Loucy (cell line): ENCODE data around the gene KSR1.

Experiments
- H2AFZ ChIP-seq: fragments of 200-600 bp; sonication (generic); 2 replicates; pipeline ENCODE4 v1.6.0; 2016; ENCODE audit warnings: antibody characterized with exemption, mild to moderate bottlenecking, low read length, moderate library complexity
- H3F3A ChIP-seq: fragments of 200-600 bp; 2 replicates; pipeline ENCODE4 v1.6.0; 2016; ENCODE audit warnings: antibody characterized with exemption, low read depth, mild to moderate bottlenecking
- H3K27me3 ChIP-seq: fragments of 200-600 bp; sonication (generic); 2 replicates; pipeline ENCODE4 v1.6.1; 2014; ENCODE audit warnings: low read length, mild to moderate bottlenecking; ENCODE audit not compliant: insufficient read depth, poor library complexity, severe bottlenecking
- H3K36me3 ChIP-seq: fragments of 200-600 bp; sonication (generic); 2 replicates; pipeline ENCODE4 v1.6.1; 2016; ENCODE audit warnings: low read length; ENCODE audit not compliant: insufficient read depth
- H3K4me1 ChIP-seq: fragments of 200-600 bp; sonication (generic); 2 replicates; pipeline ENCODE4 v1.5.1; 2014; ENCODE audit warnings: low read length, mild to moderate bottlenecking; ENCODE audit not compliant: insufficient read depth, poor library complexity, severe bottlenecking
- H3K4me2 ChIP-seq: fragments of 200-600 bp; sonication (generic); 2 replicates; pipeline ENCODE4 v1.6.0; 2014; ENCODE audit warnings: antibody characterized with exemption, low read length, low read depth, mild to moderate bottlenecking; ENCODE audit not compliant: poor library complexity, severe bottlenecking
- H3K4me3 ChIP-seq: fragments of 200-600 bp; sonication (generic); 2 replicates; pipeline ENCODE4 v1.5.1; 2014; ENCODE audit warnings: low read length, mild to moderate bottlenecking, mixed read lengths; ENCODE audit not compliant: poor library complexity, severe bottlenecking
- H3K79me2 ChIP-seq: fragments of 200-600 bp; sonication (generic); 2 replicates; pipeline ENCODE4 v1.6.1; 2014; ENCODE audit warnings: low read length; ENCODE audit not compliant: insufficient read depth
- H3K9ac ChIP-seq: fragments of 200-600 bp; sonication (generic); 2 replicates; pipeline ENCODE4 v1.6.0; 2014; ENCODE audit warnings: mild to moderate bottlenecking, low read depth, low read length, moderate library complexity; ENCODE audit not compliant: poor library complexity, severe bottlenecking
- H3K9me2 ChIP-seq: fragments of 200-600 bp; sonication (generic); replicated peaks from 2 replicates; pipeline ENCODE4 v1.6.1; 2016; ENCODE audit warnings: low read depth, low read length, mixed read lengths
- H3K9me3 ChIP-seq: fragments of 200-600 bp; sonication (generic); 2 replicates; pipeline ENCODE4 v1.6.1; 2014; ENCODE audit warnings: mild to moderate bottlenecking, antibody characterized with exemption, low read length, low read depth; ENCODE audit not compliant: insufficient read depth
- H4K20me1 ChIP-seq: fragments of 200-600 bp; sonication (generic); 2 replicates; pipeline ENCODE4 v1.6.0; 2014; ENCODE audit warnings: antibody characterized with exemption, low read length, mild to moderate bottlenecking; ENCODE audit not compliant: insufficient read depth, poor library complexity, severe bottlenecking
- EZH2phosphoT487 ChIP-seq: fragments of 200-600 bp; IDR thresholded peaks from 2 replicates; pipeline ENCODE4 v1.6.1; 2018; ENCODE audit warnings: antibody characterized with exemption, mild to moderate bottlenecking, moderate library complexity, borderline replicate concordance
- TF ChIP-seq, protein P1 (sequence below): fragments of 200-600 bp; sonication (generic); conservative IDR thresholded peaks from 2 replicates; pipeline ENCODE4 v1.5.1; 2014; ENCODE audit warnings: mild to moderate bottlenecking, antibody characterized with exemption, low read length

Gene KSR1

DNA sequence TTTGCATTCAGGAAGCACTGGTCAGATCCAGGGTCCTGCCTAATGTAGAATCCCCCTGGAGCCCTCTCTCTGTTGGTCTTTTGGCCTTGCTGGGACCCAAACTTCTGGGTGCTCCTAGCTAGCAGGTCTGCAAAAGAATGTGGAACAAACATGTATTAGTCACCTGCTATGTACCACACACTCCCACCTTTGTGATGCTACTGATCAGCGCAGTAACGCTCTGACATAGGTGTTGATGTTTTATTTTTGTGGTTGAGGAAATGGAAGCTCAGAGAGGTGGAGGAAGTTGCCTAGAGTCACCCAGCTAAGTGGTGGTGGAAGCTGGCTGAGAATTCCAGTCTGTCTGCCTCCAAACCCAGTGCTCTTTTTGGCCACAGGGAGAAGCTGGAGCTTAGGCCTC lies 139.0 kb downstream of the KSR1 start:
- H3K36me3 ChIP-seq: peaks cover 8% of the 10 kb centered on the region; the same call in 1 of the 2 replicates
- H3K4me1 ChIP-seq: no peaks in the 10 kb centered on the region
- no peak overlapping the region for H3K9ac ChIP-seq
- no peaks in the 10 kb centered on the region for H3K9me3 ChIP-seq
- TF ChIP-seq, protein P1, sequence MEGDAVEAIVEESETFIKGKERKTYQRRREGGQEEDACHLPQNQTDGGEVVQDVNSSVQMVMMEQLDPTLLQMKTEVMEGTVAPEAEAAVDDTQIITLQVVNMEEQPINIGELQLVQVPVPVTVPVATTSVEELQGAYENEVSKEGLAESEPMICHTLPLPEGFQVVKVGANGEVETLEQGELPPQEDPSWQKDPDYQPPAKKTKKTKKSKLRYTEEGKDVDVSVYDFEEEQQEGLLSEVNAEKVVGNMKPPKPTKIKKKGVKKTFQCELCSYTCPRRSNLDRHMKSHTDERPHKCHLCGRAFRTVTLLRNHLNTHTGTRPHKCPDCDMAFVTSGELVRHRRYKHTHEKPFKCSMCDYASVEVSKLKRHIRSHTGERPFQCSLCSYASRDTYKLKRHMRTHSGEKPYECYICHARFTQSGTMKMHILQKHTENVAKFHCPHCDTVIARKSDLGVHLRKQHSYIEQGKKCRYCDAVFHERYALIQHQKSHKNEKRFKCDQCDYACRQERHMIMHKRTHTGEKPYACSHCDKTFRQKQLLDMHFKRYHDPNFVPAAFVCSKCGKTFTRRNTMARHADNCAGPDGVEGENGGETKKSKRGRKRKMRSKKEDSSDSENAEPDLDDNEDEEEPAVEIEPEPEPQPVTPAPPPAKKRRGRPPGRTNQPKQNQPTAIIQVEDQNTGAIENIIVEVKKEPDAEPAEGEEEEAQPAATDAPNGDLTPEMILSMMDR: no peak
- no peak for TF ChIP-seq EZH2phosphoT487
- H2AFZ ChIP-seq: no peak overlapping the region
- H3K79me2 ChIP-seq: no peaks in the 10 kb centered on the region
- no peaks in the 10 kb centered on the region for H4K20me1 ChIP-seq
- no peaks in the 10 kb centered on the region for H3K9me2 ChIP-seq
- no peak overlapping the region for H3K4me3 ChIP-seq
- H3K27me3 ChIP-seq: no peaks in the 10 kb centered on the region
- H3F3A ChIP-seq: no peaks in the 10 kb centered on the region
- H3K4me2 ChIP-seq: no peak overlapping the region

DNA sequence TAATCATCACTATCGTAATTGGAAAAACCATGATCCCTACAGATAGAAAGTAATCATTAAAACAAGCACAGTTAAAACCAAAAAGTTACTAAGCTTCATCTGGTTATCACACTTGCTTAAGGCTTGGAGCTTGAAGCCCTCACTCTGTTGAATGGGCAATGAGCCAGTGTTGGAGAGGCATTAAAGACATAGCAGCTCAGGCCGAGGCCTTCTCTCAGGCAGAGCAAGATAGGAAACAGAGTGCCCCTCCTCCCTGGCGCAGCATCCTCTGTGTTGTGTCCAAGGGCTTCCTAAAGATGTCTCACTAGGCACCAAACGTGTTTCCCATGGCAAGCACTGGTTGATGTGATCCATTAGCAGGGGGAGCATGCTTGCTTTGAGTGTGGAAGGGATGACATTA lies 139.8 kb downstream of the KSR1 start:
- H3K27me3 ChIP-seq: no peaks in the 10 kb centered on the region
- H3K9me3 ChIP-seq: no peaks in the 10 kb centered on the region
- H3K9ac ChIP-seq: no peak overlapping the region
- peaks cover 12% of the 10 kb centered on the region; the same call in 1 of the 2 replicates for H3K36me3 ChIP-seq
- no peak overlapping the region for H3K4me2 ChIP-seq
- no peak overlapping the region for H2AFZ ChIP-seq
- H4K20me1 ChIP-seq: no peaks in the 10 kb centered on the region
- no peak overlapping the region for H3K4me3 ChIP-seq
- no peaks in the 10 kb centered on the region for H3K9me2 ChIP-seq
- no peaks in the 10 kb centered on the region for H3K79me2 ChIP-seq
- H3K4me1 ChIP-seq: no peaks in the 10 kb centered on the region
- TF ChIP-seq EZH2phosphoT487: no peak
- TF ChIP-seq, protein P1: no peak
- H3F3A ChIP-seq: no peaks in the 10 kb centered on the region

DNA sequence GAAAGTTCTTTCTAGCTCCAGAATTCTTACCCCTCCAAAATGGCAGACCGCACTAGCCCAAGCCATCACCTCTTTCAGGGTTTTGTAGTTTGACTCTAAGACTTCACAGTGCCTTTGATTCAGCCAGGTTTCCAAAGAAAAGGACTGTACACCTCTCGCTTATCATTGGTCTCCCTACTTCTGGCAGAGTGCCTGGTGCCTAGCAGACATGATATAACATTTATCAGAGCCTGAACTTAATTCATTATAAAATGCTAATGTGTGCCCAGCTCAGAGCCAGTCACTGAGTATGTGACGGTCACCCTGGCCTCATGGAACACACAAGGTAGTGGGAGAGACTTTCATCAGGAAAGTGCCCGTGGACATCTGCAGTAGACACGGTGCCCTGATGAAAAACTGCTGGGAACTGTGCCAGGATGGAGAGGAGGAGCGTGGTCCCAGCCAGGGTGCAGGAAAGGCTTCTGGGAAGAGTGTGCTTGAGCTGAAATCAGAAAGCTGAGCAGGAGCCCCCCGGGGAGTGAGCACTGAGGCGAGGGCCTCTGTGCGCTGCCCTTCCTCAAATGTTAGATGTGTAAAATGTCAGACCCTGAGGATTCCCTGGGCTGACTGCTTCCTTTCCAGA lies 140.4 kb downstream of the KSR1 start:
- H3K4me2 ChIP-seq: no peak overlapping the region
- TF ChIP-seq EZH2phosphoT487: no peak
- TF ChIP-seq, protein P1: no peak
- H3K79me2 ChIP-seq: no peaks in the 10 kb centered on the region
- H3K4me1 ChIP-seq: no peaks in the 10 kb centered on the region
- H3K9me2 ChIP-seq: no peaks in the 10 kb centered on the region
- no peak overlapping the region for H2AFZ ChIP-seq
- H4K20me1 ChIP-seq: no peaks in the 10 kb centered on the region
- no peaks in the 10 kb centered on the region for H3K9me3 ChIP-seq
- H3K27me3 ChIP-seq: no peaks in the 10 kb centered on the region
- no peak overlapping the region for H3K9ac ChIP-seq
- no peaks in the 10 kb centered on the region for H3F3A ChIP-seq
- no peak overlapping the region for H3K4me3 ChIP-seq
- peaks cover 12% of the 10 kb centered on the region; the same call in 1 of the 2 replicates for H3K36me3 ChIP-seq
